HepG2 (cell line): ENCODE measurements around the gene VPS13C. TPM values are rescaled to one million over a fixed set of nuclear protein-coding genes. Genes with fewer than 3 reads are reported as not detected.
A peak's percentile ranks its signal among the peaks of the same experiment; 100 is the strongest.

Source experiments
- ATAC-seq: fragments of 200-7000 bp; cut with Tn5 transposase; 3 replicates; pipeline ENCODE4 v1.9.1; 2020; ENCODE audit warnings: mild to moderate bottlenecking, moderate library complexity
- BruUV-seq: library from RNA; stranded (reverse); fragments of 400-500 nt; replicated peaks from 2 replicates; lab custom pipeline; 2021; lab: Mats Ljungman, UMichigan
- CTCF ChIA-PET: fragments of 300-600 bp; formaldehyde crosslinking; extraction: SDS; loops from one replicate; lab custom pipeline; 2021; ENCODE audit warnings: low total read pairs, inconsistent platforms, low intra/inter-chr PET ratio; lab: Yijun Ruan, JAX
- POLR2A ChIA-PET: fragments of 350-600 bp; sonication (Branson Sonifier 250); formaldehyde crosslinking; loops from one replicate; lab custom pipeline; 2020; ENCODE audit warnings: antibody characterized with exemption, inconsistent platforms; lab: Yijun Ruan, JAX
- DNase-seq: peaks from one replicate; pipeline ENCODE4 v3.0.0-alpha.2; 2015; ENCODE audit warnings: low spot score
- FAIRE-seq: peaks from 3 replicates; lab custom pipeline; 2011; peaks lifted over from hg19 to GRCh38; lab: Jason Lieb, UNC
- H2AFZ ChIP-seq: one replicate; pipeline ENCODE4 v1.6.1; 2011; ENCODE audit warnings: low read length, inconsistent platforms
- H3K27ac ChIP-seq: fragments of 300-600 bp; 3 replicates; pipeline ENCODE4 v1.8.0; 2011; ENCODE audit warnings: mixed run types, mild to moderate bottlenecking, mixed read lengths, low read length, inconsistent platforms; ENCODE audit not compliant: insufficient read depth; ENCODE audit errors: extremely low read length
- H3K27me3 ChIP-seq, 2 experiments: fragments of 200-600 bp in 1 of 2; 2 replicates in 1 of 2; 3 replicates in 1 of 2; pipeline versions ENCODE4 v1.6.0 to v1.8.0; 2011; ENCODE audit warnings: low read length in 2 of 2, mild to moderate bottlenecking in 2 of 2, moderate library complexity in 2 of 2, inconsistent platforms in 1 of 2; ENCODE audit not compliant: insufficient read depth in 2 of 2, control insufficient read depth in 1 of 2
- H3K36me3 ChIP-seq, 2 experiments: fragments of 200-600 bp in 1 of 2; replicated peaks in 1 of 2; 2 replicates in 1 of 2; 3 replicates in 1 of 2; pipeline versions ENCODE4 v1.5.1 to v1.8.0; 2011; ENCODE audit warnings: low read length in 2 of 2, inconsistent platforms in 1 of 2; ENCODE audit not compliant: insufficient read depth in 2 of 2, control insufficient read depth in 1 of 2
- H3K4me1 ChIP-seq: 2 replicates; pipeline ENCODE4 v1.5.1; 2012; ENCODE audit warnings: low read length, inconsistent platforms; ENCODE audit not compliant: insufficient read depth
- H3K4me2 ChIP-seq: 2 replicates; pipeline ENCODE4 v1.6.0; 2011; ENCODE audit warnings: low read depth, low read length, inconsistent platforms
- H3K4me3 ChIP-seq, 3 experiments: fragments of 200-600 bp in 1 of 3; sonication (generic), shearing (Covaris generic) in 1 of 3; replicated peaks in 1 of 3; 2 replicates each; pipeline ENCODE4 v1.5.1; 2011 to 2016; ENCODE audit warnings: low read length in 3 of 3, inconsistent platforms in 2 of 3, low read depth in 2 of 3, mild to moderate bottlenecking in 2 of 3, control low read depth in 1 of 3, mixed read lengths in 1 of 3; ENCODE audit not compliant: insufficient read depth in 1 of 3
- H3K79me2 ChIP-seq: one replicate; pipeline ENCODE4 v1.6.1; 2011; ENCODE audit warnings: low read length, inconsistent platforms; ENCODE audit not compliant: insufficient read depth
- H3K9ac ChIP-seq: 2 replicates; pipeline ENCODE4 v1.6.0; 2011; ENCODE audit warnings: mild to moderate bottlenecking, low read depth, low read length, inconsistent platforms; ENCODE audit not compliant: insufficient read depth
- H3K9me3 ChIP-seq: 2 replicates; pipeline ENCODE4 v1.5.1; 2012; ENCODE audit warnings: mild to moderate bottlenecking, low read length
- H4K20me1 ChIP-seq: 2 replicates; pipeline ENCODE4 v1.6.0; 2011; ENCODE audit warnings: inconsistent platforms, mild to moderate bottlenecking, low read length, moderate library complexity; ENCODE audit not compliant: insufficient read depth
- EHMT2 ChIP-seq: fragments of 200-600 bp; sonication (generic); IDR thresholded peaks from 2 replicates; pipeline ENCODE4 v1.7.0; 2017; ENCODE audit warnings: antibody characterized with exemption, low read depth, low read length, borderline replicate concordance
- ESRRA ChIP-seq: sonication (generic); formaldehyde crosslinking; IDR thresholded peaks from 2 replicates; pipeline ENCODE4 v1.5.1; 2020; ENCODE audit warnings: mild to moderate bottlenecking, low read depth, missing genetic modification reagents
- FIP1L1 ChIP-seq: fragments of 200-400 bp; formaldehyde crosslinking; IDR thresholded peaks from 2 replicates; pipeline ENCODE4 v1.6.1; 2018; ENCODE audit warnings: low read depth, mild to moderate bottlenecking, low read length, moderate library complexity, borderline replicate concordance; ENCODE audit not compliant: insufficient read depth
- GABPA ChIP-seq, 2 experiments: IDR thresholded peaks; 2 replicates each; pipeline ENCODE4 v1.6.1; 2011 to 2016; ENCODE audit warnings: low read depth in 2 of 2, low read length in 1 of 2, missing biosample characterization in 1 of 2, missing genetic modification characterization in 1 of 2
- HOXA7 ChIP-seq: sonication (generic); formaldehyde crosslinking; IDR thresholded peaks from 2 replicates; pipeline ENCODE4 v1.8.1; 2022; ENCODE audit warnings: mild to moderate bottlenecking, missing genetic modification reagents, moderate library complexity
- IKZF4 ChIP-seq: sonication (generic); formaldehyde crosslinking; IDR thresholded peaks from 2 replicates; pipeline ENCODE4 v1.5.1; 2020; ENCODE audit warnings: borderline replicate concordance, mild to moderate bottlenecking, low read depth, missing genetic modification reagents; ENCODE audit errors: not compliant biosample characterization
- KDM6A ChIP-seq: IDR thresholded peaks from 2 replicates; pipeline ENCODE4 v1.6.1; 2016; ENCODE audit warnings: low read depth
- NRL ChIP-seq: sonication (generic); formaldehyde crosslinking; IDR thresholded peaks from 2 replicates; pipeline ENCODE4 v1.5.0; 2020; ENCODE audit warnings: missing genetic modification reagents, mild to moderate bottlenecking, moderate library complexity, borderline replicate concordance
- PBX3 ChIP-seq: sonication (generic); formaldehyde crosslinking; IDR thresholded peaks from 2 replicates; pipeline ENCODE4 v1.8.1; 2023; ENCODE audit warnings: missing genetic modification reagents, inconsistent platforms, borderline replicate concordance
- RORA ChIP-seq: sonication (generic); formaldehyde crosslinking; IDR thresholded peaks from 2 replicates; pipeline ENCODE4 v1.5.0; 2020; ENCODE audit warnings: mild to moderate bottlenecking, missing genetic modification reagents, moderate library complexity
- STAG1 ChIP-seq: sonication (generic); formaldehyde crosslinking; IDR thresholded peaks from 2 replicates; pipeline ENCODE4 v1.4.0; 2020; ENCODE audit warnings: missing genetic modification reagents
- ZKSCAN1 ChIP-seq: fragments of 150-350 bp; IDR thresholded peaks from 2 replicates; pipeline ENCODE4 v1.6.1; 2014; ENCODE audit warnings: low read length
- ZNF180 ChIP-seq: sonication (generic); formaldehyde crosslinking; IDR thresholded peaks from 2 replicates; pipeline ENCODE4 v1.4.0; 2020; ENCODE audit warnings: low read depth, missing genetic modification reagents, borderline replicate concordance
- WGBS: methylation state at CpG from one replicate; pipeline ENCODE4 v1.1.6; 2017; ENCODE audit warnings: low lambda C conversion rate; 5-methylcytosine and 5-hydroxymethylcytosine counted together
- in situ Hi-C: cut with HindIII; loops from 2 replicates; pipeline ENCODE4 v1.10.0; 2017; ENCODE audit warnings: low pct_unique_long_range_greater_than_20kb; ENCODE audit not compliant: extremely low pct_ligation_motif_present
- intact Hi-C: fragments of 100-400 bp; cut with micrococcal nuclease; formaldehyde crosslinking; loops from one replicate; pipeline ENCODE4 v1.10.0; 2022; ENCODE audit not compliant: unreplicated experiment
- polyA plus RNA-seq, 8 experiments: library from polyadenylated mRNA; depleted of rRNA in 3 of 8; stranded (reverse) in 7 of 8; unstranded in 1 of 8; fragments of >200 nt; fragmentation: Illumina TruSeq in 4 of 8; extraction: Trizol in 4 of 8; gene quantifications; 2 replicates each; pipeline versions ENCODE4 v1.2.1 to v1.2.3, GENCODE V29; 2011 to 2016; ENCODE audit warnings: low read depth in 4 of 8, missing spikeins in 1 of 8, mixed read lengths in 1 of 8; ENCODE audit not compliant: insufficient read depth in 1 of 8
- total RNA-seq, 5 experiments: library from RNA; depleted of rRNA; stranded (reverse); fragments of >200 nt; fragmentation: Illumina TruSeq; extraction: Trizol; gene quantifications; 2 replicates each; pipeline ENCODE4 v1.2.3, GENCODE V29; 2016; ENCODE audit warnings: low read depth in 1 of 5
- TF ChIP-seq, protein P1 (sequence below): sonication (generic); formaldehyde crosslinking; IDR thresholded peaks from 2 replicates; pipeline ENCODE4 v1.5.0; 2020; ENCODE audit warnings: mild to moderate bottlenecking, missing genetic modification reagents, moderate library complexity

The VPS13C gene
- total and polyA plus RNA-seq, 2 of the 13 experiments (the other 11 are each of a cell fraction or from before 2014, with no cell fraction given): 10.9 to 26.8 TPM

GRCh38 chr15:62021991-62022600, 38.2 kb downstream of the VPS13C start:
- ATAC-seq: peak; percentile 58; the same call in 2 of the 3 replicates
- H3K4me3 ChIP-seq: no peak overlapping the region
- TF ChIP-seq STAG1 (CRISPR knock-in tag): peak; percentile 10; the same call in 1 of the 2 replicates
- TF ChIP-seq ESRRA (CRISPR knock-in tag): no peak
- TF ChIP-seq, protein P1, sequence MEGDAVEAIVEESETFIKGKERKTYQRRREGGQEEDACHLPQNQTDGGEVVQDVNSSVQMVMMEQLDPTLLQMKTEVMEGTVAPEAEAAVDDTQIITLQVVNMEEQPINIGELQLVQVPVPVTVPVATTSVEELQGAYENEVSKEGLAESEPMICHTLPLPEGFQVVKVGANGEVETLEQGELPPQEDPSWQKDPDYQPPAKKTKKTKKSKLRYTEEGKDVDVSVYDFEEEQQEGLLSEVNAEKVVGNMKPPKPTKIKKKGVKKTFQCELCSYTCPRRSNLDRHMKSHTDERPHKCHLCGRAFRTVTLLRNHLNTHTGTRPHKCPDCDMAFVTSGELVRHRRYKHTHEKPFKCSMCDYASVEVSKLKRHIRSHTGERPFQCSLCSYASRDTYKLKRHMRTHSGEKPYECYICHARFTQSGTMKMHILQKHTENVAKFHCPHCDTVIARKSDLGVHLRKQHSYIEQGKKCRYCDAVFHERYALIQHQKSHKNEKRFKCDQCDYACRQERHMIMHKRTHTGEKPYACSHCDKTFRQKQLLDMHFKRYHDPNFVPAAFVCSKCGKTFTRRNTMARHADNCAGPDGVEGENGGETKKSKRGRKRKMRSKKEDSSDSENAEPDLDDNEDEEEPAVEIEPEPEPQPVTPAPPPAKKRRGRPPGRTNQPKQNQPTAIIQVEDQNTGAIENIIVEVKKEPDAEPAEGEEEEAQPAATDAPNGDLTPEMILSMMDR (CRISPR knock-in tag): peak; percentile 19; the same call in 1 of the 2 replicates
- TF ChIP-seq, all 625 proteins: peak for 2

GRCh38 chr15:62020576-62021160, 39.6 kb downstream of the VPS13C start:
- BruUV-seq: no TSS peak
- H3K4me2 ChIP-seq: no peak overlapping the region
- DNase-seq (no peak), FAIRE-seq (no peak), ATAC-seq (no peak)
- H3K36me3 ChIP-seq: peaks cover 0 to 5% of the 10 kb centered on the region in 2 experiments; a peak in 1 of 5 replicates
- H3K4me3 ChIP-seq: no peak overlapping the region
- POLR2A ChIA-PET: no interaction called here
- H3K27me3 ChIP-seq: no peaks in the 10 kb centered on the region
- no peak overlapping the region for H3K27ac ChIP-seq
- intact Hi-C loops: loop anchor here (1.0 kb wide), 1 partner anchor 48 kb away; no protein-coding TSS in a partner anchor
- no peaks in the 10 kb centered on the region for H3K4me1 ChIP-seq
- no peaks in the 10 kb centered on the region for H3K9me3 ChIP-seq
- no peaks in the 10 kb centered on the region for H4K20me1 ChIP-seq
- in situ Hi-C loops: no loop called here
- no peaks in the 10 kb centered on the region for H3K79me2 ChIP-seq
- H3K9ac ChIP-seq: no peak overlapping the region
- CTCF ChIA-PET: no interaction called here
- H2AFZ ChIP-seq: no peak overlapping the region
- 98% methylated on average over 3 of the region's 3 CpGs for WGBS
- no peak for TF ChIP-seq NRL (CRISPR knock-in tag)
- TF ChIP-seq RORA: no peak
- TF ChIP-seq ZKSCAN1: no peak
- no peak for TF ChIP-seq HOXA7 (CRISPR knock-in tag)
- TF ChIP-seq EHMT2: no peak
- TF ChIP-seq PBX3: no peak
- TF ChIP-seq IKZF4 (CRISPR knock-in tag): no peak
- no peak for TF ChIP-seq ZNF180 (CRISPR knock-in tag)
- no peak for TF ChIP-seq GABPA (IDR thresholded peaks at IDR 0.05; ENCODE audit: low read depth, low read length)
- TF ChIP-seq GABPA (CRISPR knock-in tag; IDR thresholded peaks at IDR 0.05; ENCODE audit: low read depth): no peak
- TF ChIP-seq KDM6A (CRISPR knock-in tag): no peak
- TF ChIP-seq FIP1L1: no peak

More at GRCh38 chr15:62021991-62022600, 38.2 kb downstream of the VPS13C start:
- Histone ChIP-seq H3K79me2 (no peaks in the 10 kb centered on the region), H4K20me1 (no peaks in the 10 kb centered on the region), H2AFZ (no peak overlapping the region), H3K9me3 (no peaks in the 10 kb centered on the region), H3K27me3 (no peaks in the 10 kb centered on the region), H3K4me2 (no peak overlapping the region), H3K36me3 (peaks cover 0 to 5% of the 10 kb centered on the region in 2 experiments; a peak in 1 of 5 replicates), H3K9ac (no peak overlapping the region), H3K4me1 (no peaks in the 10 kb centered on the region), H3K27ac (no peak overlapping the region)
- FAIRE-seq (no peak), DNase-seq (peak; percentile 15)
- BruUV-seq: no TSS peak
- ChIA-PET POLR2A (no interaction called here), CTCF (no interaction called here)
- WGBS: 98% methylated on average over 3 of the region's 3 CpGs
- intact Hi-C loops (loop anchor here (1.0 kb wide), 2 partner anchors 46 to 150 kb away; no protein-coding TSS in a partner anchor), in situ Hi-C loops (no loop called here)
